Peyer's patch (tissue), 4 donors: ENCODE results near the gene ADCY2. TPM values are rescaled to one million over a fixed set of nuclear protein-coding genes. Genes with fewer than 3 reads are reported as not detected.

Experiments
- DNase-seq, 3 donors: peaks; one replicate each; pipeline ENCODE4 v3.0.0-alpha.2; 2017 to 2019
- H3K27ac ChIP-seq, 4 donors: fragments of 200-600 bp; sonication (generic); one replicate each; pipeline ENCODE4 v1.5.1; 2016 to 2019
- H3K27me3 ChIP-seq, 2 donors: fragments of 200-600 bp; sonication (generic); one replicate each; pipeline ENCODE4 v1.5.1; 2019
- H3K36me3 ChIP-seq, 3 donors: fragments of 200-600 bp; sonication (generic); one replicate each; pipeline ENCODE4 v1.5.1; 2016 to 2019
- H3K4me1 ChIP-seq, 4 donors: fragments of 200-600 bp; sonication (generic); one replicate each; pipeline ENCODE4 v1.5.1; 2016 to 2019
- H3K4me3 ChIP-seq, 4 donors: fragments of 200-600 bp; sonication (generic); 1 replicate in 3 of 4; 2 replicates in 1 of 4; pipeline ENCODE4 v1.5.1; 2016 to 2019; ENCODE audit warnings: mild to moderate bottlenecking in 1 of 4
- H3K9me3 ChIP-seq, 4 donors: fragments of 200-600 bp; sonication (generic); one replicate each; pipeline ENCODE4 v1.5.1; 2016 to 2019; ENCODE audit warnings: mild to moderate bottlenecking in 1 of 4
- POLR2A ChIP-seq, 2 donors: fragments of 450-650 bp; IDR thresholded peaks; one replicate each; pipeline ENCODE4 v1.5.1; 2017; ENCODE audit warnings: antibody characterized with exemption in 2 of 2, mild to moderate bottlenecking in 2 of 2, moderate library complexity in 2 of 2
- total RNA-seq, 4 donors: library from RNA; depleted of rRNA; stranded (reverse); fragments of >200 nt; gene quantifications; one replicate each; pipeline ENCODE4 v1.1.0, GENCODE V29; 2016
- TF ChIP-seq, protein P1 (sequence below), 6 experiments: fragments of 450-650 bp in 4 of 6; fragments of 200-600 bp in 2 of 6; sonication (generic) in 1 of 6; IDR thresholded peaks; one replicate each; pipeline ENCODE4 v1.5.1; 2017 to 2019; ENCODE audit warnings: antibody characterized with exemption in 6 of 6, mild to moderate bottlenecking in 3 of 6, moderate library complexity in 1 of 6

ADCY2 gene
- total RNA-seq, 4 donors from 2014 or later: 0.53 to 12.4 (median 5.1) TPM

DNA sequence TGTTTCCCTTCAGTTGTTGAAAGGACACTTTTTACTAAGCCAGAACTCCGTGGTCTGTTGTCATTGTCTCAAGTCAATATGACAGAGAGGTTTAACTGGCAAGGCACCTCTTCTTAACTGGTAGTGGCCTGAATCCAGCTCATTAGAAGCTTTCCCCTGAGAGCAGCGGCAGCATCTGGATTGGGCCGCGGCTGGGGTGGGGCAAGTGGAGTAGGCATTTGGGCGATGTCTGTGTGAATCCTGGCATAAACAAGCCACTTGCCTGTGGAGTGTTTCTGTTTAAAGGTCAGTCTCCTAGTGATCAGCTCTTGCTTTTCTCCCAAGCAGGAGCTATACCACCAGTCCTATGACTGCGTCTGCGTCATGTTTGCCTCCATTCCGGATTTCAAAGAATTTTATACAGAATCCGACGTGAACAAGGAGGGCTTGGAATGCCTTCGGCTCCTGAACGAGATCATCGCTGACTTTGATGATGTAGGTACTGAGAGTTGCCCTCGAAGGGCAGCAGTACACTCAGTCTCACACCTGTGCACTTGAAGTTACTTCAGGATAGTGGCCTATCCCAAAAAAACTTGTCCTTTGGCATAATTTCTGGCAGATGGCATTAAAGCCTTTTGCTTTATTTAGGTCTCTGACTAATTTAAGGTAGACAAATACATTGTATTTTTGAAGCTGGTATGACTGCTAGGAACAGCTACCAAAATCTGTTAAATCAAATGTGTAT is 406.1 kb downstream of the ADCY2 start:
- H3K36me3 ChIP-seq: no peaks in the 10 kb centered on the region
- no peak overlapping the region for H3K27ac ChIP-seq
- no peaks in the 10 kb centered on the region for H3K4me1 ChIP-seq
- no peak overlapping the region for H3K4me3 ChIP-seq
- no peaks in the 10 kb centered on the region for H3K9me3 ChIP-seq
- H3K27me3 ChIP-seq: no peaks in the 10 kb centered on the region
- DNase-seq: no peak
- TF ChIP-seq, protein P1, sequence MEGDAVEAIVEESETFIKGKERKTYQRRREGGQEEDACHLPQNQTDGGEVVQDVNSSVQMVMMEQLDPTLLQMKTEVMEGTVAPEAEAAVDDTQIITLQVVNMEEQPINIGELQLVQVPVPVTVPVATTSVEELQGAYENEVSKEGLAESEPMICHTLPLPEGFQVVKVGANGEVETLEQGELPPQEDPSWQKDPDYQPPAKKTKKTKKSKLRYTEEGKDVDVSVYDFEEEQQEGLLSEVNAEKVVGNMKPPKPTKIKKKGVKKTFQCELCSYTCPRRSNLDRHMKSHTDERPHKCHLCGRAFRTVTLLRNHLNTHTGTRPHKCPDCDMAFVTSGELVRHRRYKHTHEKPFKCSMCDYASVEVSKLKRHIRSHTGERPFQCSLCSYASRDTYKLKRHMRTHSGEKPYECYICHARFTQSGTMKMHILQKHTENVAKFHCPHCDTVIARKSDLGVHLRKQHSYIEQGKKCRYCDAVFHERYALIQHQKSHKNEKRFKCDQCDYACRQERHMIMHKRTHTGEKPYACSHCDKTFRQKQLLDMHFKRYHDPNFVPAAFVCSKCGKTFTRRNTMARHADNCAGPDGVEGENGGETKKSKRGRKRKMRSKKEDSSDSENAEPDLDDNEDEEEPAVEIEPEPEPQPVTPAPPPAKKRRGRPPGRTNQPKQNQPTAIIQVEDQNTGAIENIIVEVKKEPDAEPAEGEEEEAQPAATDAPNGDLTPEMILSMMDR (IDR thresholded peaks at IDR 0.05): no peak
- no peak for TF ChIP-seq POLR2A (IDR thresholded peaks at IDR 0.05)

GRCh38 chr5:7802855-7803254 is 406.9 kb downstream of the ADCY2 start:
- no peaks in the 10 kb centered on the region for H3K27me3 ChIP-seq
- TF ChIP-seq, protein P1 (IDR thresholded peaks at IDR 0.05): no peak
- no peak for TF ChIP-seq POLR2A (IDR thresholded peaks at IDR 0.05)
- H3K4me1 ChIP-seq: no peaks in the 10 kb centered on the region
- H3K4me3 ChIP-seq: no peak overlapping the region
- no peaks in the 10 kb centered on the region for H3K36me3 ChIP-seq
- H3K9me3 ChIP-seq: no peaks in the 10 kb centered on the region
- no peak overlapping the region for H3K27ac ChIP-seq
- no peak for DNase-seq

DNA sequence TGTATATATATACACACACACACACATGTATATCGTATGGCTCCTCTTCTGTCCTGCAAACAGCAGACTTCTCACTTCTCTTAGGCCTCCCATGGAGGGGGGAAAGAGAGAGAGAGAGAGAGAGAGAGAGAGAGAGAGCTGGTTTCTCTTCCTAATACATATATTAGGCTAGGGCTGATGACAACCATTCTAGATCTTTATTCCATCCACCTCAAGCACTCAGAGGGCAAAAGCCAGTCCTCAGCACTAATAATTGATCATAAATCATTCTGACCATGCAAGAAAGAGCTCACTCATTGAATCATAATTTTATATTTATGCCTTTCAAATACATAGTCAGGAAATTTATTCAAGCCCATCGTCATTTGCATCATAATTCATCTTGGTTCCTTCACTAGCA is 408.0 kb downstream of the ADCY2 start:
- no peaks in the 10 kb centered on the region for H3K9me3 ChIP-seq
- no peak overlapping the region for H3K27ac ChIP-seq
- no peak for DNase-seq
- H3K4me3 ChIP-seq: no peak overlapping the region
- no peaks in the 10 kb centered on the region for H3K4me1 ChIP-seq
- TF ChIP-seq POLR2A (IDR thresholded peaks at IDR 0.05): no peak
- TF ChIP-seq, protein P1 (IDR thresholded peaks at IDR 0.05): no peak
- no peaks in the 10 kb centered on the region for H3K27me3 ChIP-seq
- H3K36me3 ChIP-seq: no peaks in the 10 kb centered on the region

- no peak for TF ChIP-seq POLR2A (IDR thresholded peaks at IDR 0.05)
- TF ChIP-seq, protein P1 (IDR thresholded peaks at IDR 0.05): no peak
- no peak overlapping the region for H3K27ac ChIP-seq
- no peaks in the 10 kb centered on the region for H3K4me1 ChIP-seq
- no peaks in the 10 kb centered on the region for H3K9me3 ChIP-seq
- H3K36me3 ChIP-seq: no peaks in the 10 kb centered on the region
- H3K27me3 ChIP-seq: no peaks in the 10 kb centered on the region
- no peak for DNase-seq
- no peak overlapping the region for H3K4me3 ChIP-seq
Measured at GRCh38 chr5:7805379-7805778, 409.4 kb downstream of the ADCY2 start.

- no peaks in the 10 kb centered on the region for H3K9me3 ChIP-seq
- DNase-seq: no peak
- H3K36me3 ChIP-seq: no peaks in the 10 kb centered on the region
- no peak overlapping the region for H3K4me3 ChIP-seq
- no peak overlapping the region for H3K27ac ChIP-seq
- H3K27me3 ChIP-seq: no peaks in the 10 kb centered on the region
- TF ChIP-seq, protein P1 (IDR thresholded peaks at IDR 0.05): no peak
- no peak for TF ChIP-seq POLR2A (IDR thresholded peaks at IDR 0.05)
- no peaks in the 10 kb centered on the region for H3K4me1 ChIP-seq
Measured at GRCh38 chr5:7808998-7809397, 413.1 kb downstream of the ADCY2 start.
